ENCODE measurements around the gene FOXP1. TPM values are rescaled to one million over a fixed set of nuclear protein-coding genes. Genes with fewer than 3 reads are reported as not detected.

The FOXP1 gene
- total RNA-seq, 1 donor from 2014 or later: 31.1 TPM

DNA sequence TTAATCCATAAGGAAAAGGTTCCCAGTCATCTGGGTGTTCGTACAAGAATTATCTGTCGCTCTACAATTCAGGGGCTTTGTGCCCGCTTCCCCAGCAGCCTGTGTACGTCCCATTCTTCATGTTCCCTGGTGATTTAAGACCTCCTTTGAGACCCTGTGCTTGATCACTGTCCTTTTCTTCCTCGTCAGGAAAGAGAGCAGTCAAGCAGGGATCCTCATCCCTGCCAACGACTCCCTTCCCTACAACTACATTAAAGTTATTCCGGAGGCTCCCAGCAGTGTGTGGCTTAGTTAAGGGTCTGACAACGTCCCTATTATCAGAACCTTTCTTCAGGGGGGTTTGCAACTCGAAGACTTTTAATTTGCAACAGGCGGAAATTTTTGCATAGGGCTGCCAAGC, 175.7 kb downstream of the FOXP1 start:
- Mint-ChIP-seq H3K4me3 (ENCODE audit: unreplicated experiment) (no peak overlapping the region), H3K27ac (ENCODE audit: unreplicated experiment) (no peak overlapping the region), H3K27me3 (ENCODE audit: unreplicated experiment) (peaks cover 3% of the 10 kb centered on the region), H3K36me3 (ENCODE audit: unreplicated experiment) (no peaks in the 10 kb centered on the region), H3K4me1 (ENCODE audit: low read depth, unreplicated experiment) (peaks cover 6% of the 10 kb centered on the region), H3K9me3 (ENCODE audit: unreplicated experiment) (no peaks in the 10 kb centered on the region)
- DNase-seq: no peak
- TF ChIP-seq, protein P1, sequence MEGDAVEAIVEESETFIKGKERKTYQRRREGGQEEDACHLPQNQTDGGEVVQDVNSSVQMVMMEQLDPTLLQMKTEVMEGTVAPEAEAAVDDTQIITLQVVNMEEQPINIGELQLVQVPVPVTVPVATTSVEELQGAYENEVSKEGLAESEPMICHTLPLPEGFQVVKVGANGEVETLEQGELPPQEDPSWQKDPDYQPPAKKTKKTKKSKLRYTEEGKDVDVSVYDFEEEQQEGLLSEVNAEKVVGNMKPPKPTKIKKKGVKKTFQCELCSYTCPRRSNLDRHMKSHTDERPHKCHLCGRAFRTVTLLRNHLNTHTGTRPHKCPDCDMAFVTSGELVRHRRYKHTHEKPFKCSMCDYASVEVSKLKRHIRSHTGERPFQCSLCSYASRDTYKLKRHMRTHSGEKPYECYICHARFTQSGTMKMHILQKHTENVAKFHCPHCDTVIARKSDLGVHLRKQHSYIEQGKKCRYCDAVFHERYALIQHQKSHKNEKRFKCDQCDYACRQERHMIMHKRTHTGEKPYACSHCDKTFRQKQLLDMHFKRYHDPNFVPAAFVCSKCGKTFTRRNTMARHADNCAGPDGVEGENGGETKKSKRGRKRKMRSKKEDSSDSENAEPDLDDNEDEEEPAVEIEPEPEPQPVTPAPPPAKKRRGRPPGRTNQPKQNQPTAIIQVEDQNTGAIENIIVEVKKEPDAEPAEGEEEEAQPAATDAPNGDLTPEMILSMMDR (IDR thresholded peaks at IDR 0.05; ENCODE audit: partially characterized antibody, unreplicated experiment): no peak

DNA sequence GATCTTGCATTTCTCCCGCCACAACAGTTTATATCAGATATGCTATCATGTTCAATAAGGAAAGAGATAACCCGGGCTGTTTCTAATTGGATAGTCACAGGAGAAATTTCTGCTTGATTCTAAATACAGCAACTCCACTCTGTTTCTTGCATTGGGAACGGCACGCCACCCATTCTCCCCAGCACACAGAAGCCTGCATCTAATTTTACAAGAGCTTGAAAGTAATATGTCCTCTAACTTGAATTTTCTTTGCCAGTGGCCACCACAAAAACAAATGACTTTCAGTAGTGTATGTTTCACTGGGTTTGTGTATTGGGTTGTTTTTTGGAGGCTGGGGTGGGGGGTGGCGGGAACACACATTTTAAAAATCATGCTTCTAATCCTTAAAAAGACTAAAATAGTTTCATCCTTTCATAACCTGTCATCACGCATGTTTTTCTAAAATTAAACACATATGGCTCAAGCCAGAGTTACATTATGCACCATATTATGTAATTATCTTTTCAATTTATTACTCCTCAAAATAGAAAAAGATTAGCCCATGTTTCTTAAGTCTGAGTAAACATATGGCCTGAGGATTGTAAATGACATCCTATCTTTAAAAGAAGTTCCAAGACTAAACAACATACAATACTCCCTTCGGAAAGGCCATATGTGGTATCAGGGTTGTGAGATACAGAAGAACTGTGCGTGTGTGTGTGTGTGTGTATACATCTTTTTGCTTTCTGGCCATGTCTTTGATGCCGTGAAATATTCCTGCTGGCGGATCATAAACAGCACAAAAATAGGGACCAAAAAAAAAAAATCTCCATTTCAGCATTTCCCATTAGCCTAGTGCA, 176.3 kb downstream of the FOXP1 start:
- H3K4me3 Mint-ChIP-seq (ENCODE audit: unreplicated experiment): no peak overlapping the region
- H3K4me1 Mint-ChIP-seq (ENCODE audit: low read depth, unreplicated experiment): peaks cover 6% of the 10 kb centered on the region
- TF ChIP-seq, protein P1 (IDR thresholded peaks at IDR 0.05; ENCODE audit: partially characterized antibody, unreplicated experiment): no peak
- no peaks in the 10 kb centered on the region for H3K9me3 Mint-ChIP-seq (ENCODE audit: unreplicated experiment)
- peaks cover 3% of the 10 kb centered on the region for H3K27me3 Mint-ChIP-seq (ENCODE audit: unreplicated experiment)
- H3K36me3 Mint-ChIP-seq (ENCODE audit: unreplicated experiment): no peaks in the 10 kb centered on the region
- no peak for DNase-seq
- no peak overlapping the region for H3K27ac Mint-ChIP-seq (ENCODE audit: unreplicated experiment)

DNA sequence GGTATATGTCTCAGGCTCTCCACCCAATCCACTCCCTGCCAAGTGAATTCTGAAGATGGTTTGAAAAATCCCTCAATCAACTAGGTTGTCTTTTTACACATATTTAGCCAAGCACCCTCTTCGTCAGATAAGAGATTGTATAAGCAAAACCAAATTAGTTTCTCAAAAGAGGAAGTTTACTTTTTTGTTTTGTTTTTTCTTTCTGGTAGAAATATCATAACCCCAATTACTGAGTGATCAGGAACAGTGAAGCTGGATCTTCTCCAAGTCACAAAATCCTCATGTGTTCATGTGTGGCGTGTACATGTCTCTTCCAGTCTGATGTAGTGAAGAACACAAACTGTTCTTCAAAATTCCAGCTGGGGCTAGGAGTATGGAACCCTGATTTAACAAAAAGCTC, 180.6 kb downstream of the FOXP1 start:
- TF ChIP-seq, protein P1 (IDR thresholded peaks at IDR 0.05; ENCODE audit: partially characterized antibody, unreplicated experiment): no peak
- H3K4me3 Mint-ChIP-seq (ENCODE audit: unreplicated experiment): no peak overlapping the region
- no peaks in the 10 kb centered on the region for H3K9me3 Mint-ChIP-seq (ENCODE audit: unreplicated experiment)

DNA sequence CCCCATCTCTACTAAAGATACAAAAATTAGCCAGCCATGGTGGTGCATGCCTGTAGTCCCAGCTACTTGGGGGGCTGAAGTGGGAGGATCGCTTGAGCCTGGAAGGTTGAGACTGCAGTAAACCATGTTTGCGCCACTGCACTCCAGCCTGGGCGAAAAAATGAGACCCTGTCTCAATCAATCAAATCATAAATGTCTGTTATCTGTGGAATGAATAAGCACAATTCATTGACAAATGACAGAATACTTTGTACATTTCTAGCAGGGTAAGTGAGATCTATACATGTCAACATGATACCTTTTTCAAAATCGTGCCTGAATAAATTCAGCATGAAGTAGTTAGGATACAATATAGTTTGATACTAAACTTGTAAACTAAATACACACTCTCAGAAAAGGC, 181.2 kb downstream of the FOXP1 start:
- H3K9me3 Mint-ChIP-seq (ENCODE audit: unreplicated experiment): no peaks in the 10 kb centered on the region
- H3K4me1 Mint-ChIP-seq (ENCODE audit: low read depth, unreplicated experiment): peaks cover 3% of the 10 kb centered on the region
- H3K27ac Mint-ChIP-seq (ENCODE audit: unreplicated experiment): no peak overlapping the region
- no peaks in the 10 kb centered on the region for H3K27me3 Mint-ChIP-seq (ENCODE audit: unreplicated experiment)
- no peak for DNase-seq
- TF ChIP-seq, protein P1 (IDR thresholded peaks at IDR 0.05; ENCODE audit: partially characterized antibody, unreplicated experiment): no peak
- no peaks in the 10 kb centered on the region for H3K36me3 Mint-ChIP-seq (ENCODE audit: unreplicated experiment)
- no peak overlapping the region for H3K4me3 Mint-ChIP-seq (ENCODE audit: unreplicated experiment)

More for the DNA sequence above, 180.6 kb downstream of the FOXP1 start:
- H3K27ac Mint-ChIP-seq (ENCODE audit: unreplicated experiment): no peak overlapping the region
- H3K36me3 Mint-ChIP-seq (ENCODE audit: unreplicated experiment): no peaks in the 10 kb centered on the region
- peaks cover 8% of the 10 kb centered on the region for H3K4me1 Mint-ChIP-seq (ENCODE audit: low read depth, unreplicated experiment)
- DNase-seq: no peak
- H3K27me3 Mint-ChIP-seq (ENCODE audit: unreplicated experiment): peaks cover 1% of the 10 kb centered on the region

DNA sequence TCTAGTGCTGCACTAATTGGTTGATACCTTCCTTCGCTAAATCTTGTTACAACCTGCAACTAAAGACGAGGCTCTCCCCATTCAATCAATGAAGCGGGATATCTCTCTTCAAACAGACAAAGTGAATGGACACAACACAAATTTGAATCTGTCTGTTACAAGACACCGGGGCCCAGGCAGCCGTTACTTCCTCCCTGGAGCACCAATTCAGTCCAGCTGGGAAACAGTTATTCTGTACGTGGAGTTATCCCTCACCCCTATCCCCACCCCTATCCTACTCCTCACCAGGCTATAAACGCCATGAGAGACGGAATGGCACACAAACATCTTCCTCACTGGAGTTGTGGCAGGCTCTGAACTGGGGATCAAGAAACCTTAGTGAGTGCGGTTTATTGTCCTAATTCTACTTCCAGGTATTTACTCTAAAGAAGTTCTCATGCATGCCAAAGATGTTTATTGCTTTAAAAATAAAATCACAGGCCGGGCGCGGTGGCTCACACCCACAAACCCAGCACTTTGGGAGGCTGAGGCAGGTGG, 181.8 kb downstream of the FOXP1 start:
- TF ChIP-seq, protein P1 (IDR thresholded peaks at IDR 0.05; ENCODE audit: partially characterized antibody, unreplicated experiment): no peak
- H3K4me1 Mint-ChIP-seq (ENCODE audit: low read depth, unreplicated experiment): peaks cover 3% of the 10 kb centered on the region
- no peaks in the 10 kb centered on the region for H3K36me3 Mint-ChIP-seq (ENCODE audit: unreplicated experiment)
- no peaks in the 10 kb centered on the region for H3K27me3 Mint-ChIP-seq (ENCODE audit: unreplicated experiment)
- no peaks in the 10 kb centered on the region for H3K9me3 Mint-ChIP-seq (ENCODE audit: unreplicated experiment)
- no peak overlapping the region for H3K27ac Mint-ChIP-seq (ENCODE audit: unreplicated experiment)
- DNase-seq: no peak
- no peak overlapping the region for H3K4me3 Mint-ChIP-seq (ENCODE audit: unreplicated experiment)

Data from glutamatergic neuron (in vitro differentiated cells).